ENCODE data around the gene MICALL2.

MICALL2 gene

GRCh38 chr7:1485156-1485555 is 25.9 kb upstream of the MICALL2 start:
- DNase-seq (ENCODE audit: low read depth) = no peak
- H3K4me3 ChIP-seq (ENCODE audit: low read depth, low read length) = no peak overlapping the region
- TF ChIP-seq CTCF (IDR thresholded peaks at IDR 0.05; ENCODE audit: insufficient read depth, low read depth, low read length, missing control alignments) = no peak

GRCh38 chr7:1484569-1484968 is 25.3 kb upstream of the MICALL2 start:
- no peak for DNase-seq (ENCODE audit: low read depth)
- H3K4me3 ChIP-seq (ENCODE audit: low read depth, low read length) = no peak overlapping the region
- no peak for TF ChIP-seq CTCF (IDR thresholded peaks at IDR 0.05; ENCODE audit: insufficient read depth, low read depth, low read length, missing control alignments)

DNA sequence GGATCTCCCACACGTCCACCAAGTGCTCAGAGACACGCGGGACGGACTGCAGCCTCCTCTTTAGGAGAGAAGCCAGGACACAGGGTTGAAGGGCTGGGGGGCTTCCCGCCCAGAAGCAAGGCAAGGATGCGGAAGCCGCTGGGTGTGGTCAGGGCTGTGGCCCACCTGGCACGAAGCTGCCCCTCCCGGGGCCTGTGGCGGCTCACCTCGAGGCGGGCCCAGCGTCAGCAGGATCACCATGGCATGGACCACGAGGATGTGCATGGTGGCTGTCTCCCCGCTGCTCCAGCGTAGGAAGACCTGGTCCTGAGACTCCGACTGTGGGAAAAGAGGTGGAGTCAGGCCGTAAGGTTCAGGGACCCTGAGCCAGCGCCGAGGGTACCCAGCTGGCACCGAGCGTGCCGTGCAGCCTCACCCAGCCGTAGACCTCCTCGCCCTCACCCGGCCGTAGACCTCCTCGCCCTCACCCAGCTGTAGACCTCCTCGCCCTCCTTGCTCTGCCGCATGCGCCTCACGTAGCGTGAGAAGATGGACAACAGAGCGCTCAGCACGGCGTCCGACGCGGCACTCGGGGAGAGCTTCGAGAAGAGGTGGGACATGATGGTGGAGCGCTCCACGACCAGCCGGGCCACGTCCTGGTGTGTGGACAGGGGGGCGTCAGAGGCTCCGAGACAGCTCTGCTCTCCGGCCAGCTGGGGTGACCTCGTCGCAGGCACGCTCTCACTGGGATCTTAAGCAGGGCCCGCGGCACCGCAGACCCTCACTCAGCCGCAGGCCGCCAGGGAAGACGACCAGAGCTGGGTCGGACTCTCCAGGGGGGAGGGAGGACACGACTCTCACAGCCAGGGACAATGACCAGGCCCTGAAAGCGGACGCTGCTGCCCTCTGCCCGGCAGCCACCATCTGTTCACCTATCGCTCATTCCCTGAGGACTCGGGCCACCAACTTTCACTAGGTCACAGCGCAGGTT is 24.6 kb upstream of the MICALL2 start:
- TF ChIP-seq CTCF (IDR thresholded peaks at IDR 0.05; ENCODE audit: insufficient read depth, low read depth, low read length, missing control alignments) = no peak
- H3K4me3 ChIP-seq (ENCODE audit: low read depth, low read length) = no peak overlapping the region
- DNase-seq (ENCODE audit: low read depth) = no peak

DNA sequence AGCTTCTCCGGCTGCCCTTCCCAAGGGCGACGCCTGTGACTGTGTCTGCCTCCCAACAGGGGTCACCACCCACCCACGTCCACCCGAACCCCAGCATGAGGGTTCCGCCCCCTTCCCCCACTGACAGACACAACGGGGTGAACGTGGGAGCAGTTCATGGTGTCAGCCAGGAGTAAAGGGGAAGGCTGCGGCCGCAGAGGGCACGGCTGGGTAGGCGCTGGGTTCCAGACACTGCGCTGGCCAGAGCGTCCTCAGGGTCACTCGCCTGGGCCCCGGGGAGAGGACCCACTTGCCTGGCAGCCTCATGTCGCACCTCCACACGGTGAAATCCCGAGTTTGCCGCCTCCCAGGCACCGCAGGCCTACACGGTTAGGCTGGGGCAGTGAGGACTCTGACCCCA is 23.8 kb upstream of the MICALL2 start:
- DNase-seq (ENCODE audit: low read depth) = no peak
- no peak for TF ChIP-seq CTCF (IDR thresholded peaks at IDR 0.05; ENCODE audit: insufficient read depth, low read depth, low read length, missing control alignments)
- H3K4me3 ChIP-seq (ENCODE audit: low read depth, low read length) = no peak overlapping the region

DNA sequence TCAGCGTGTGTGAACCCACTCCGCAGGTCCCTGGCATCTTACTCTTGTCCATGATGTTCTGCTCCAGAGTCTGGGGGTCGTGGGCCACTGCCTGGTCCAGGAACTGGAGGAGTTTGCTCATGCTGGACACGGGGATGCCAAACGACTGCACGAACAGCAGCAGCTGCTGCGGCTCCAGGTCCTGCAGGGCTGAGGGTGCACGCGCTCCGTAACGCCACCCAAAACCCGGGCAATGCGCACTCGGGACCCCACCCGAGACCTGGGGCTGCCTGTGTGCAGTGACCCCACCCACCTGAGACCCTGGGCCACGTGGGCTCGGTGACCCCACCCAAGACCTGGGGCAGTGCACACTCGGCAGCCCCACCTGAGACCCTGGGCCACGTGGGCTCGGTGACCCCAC is 22.0 kb upstream of the MICALL2 start:
- TF ChIP-seq CTCF (IDR thresholded peaks at IDR 0.05; ENCODE audit: insufficient read depth, low read depth, low read length, missing control alignments) = no peak
- DNase-seq (ENCODE audit: low read depth) = no peak
- no peak overlapping the region for H3K4me3 ChIP-seq (ENCODE audit: low read depth, low read length)

DNA sequence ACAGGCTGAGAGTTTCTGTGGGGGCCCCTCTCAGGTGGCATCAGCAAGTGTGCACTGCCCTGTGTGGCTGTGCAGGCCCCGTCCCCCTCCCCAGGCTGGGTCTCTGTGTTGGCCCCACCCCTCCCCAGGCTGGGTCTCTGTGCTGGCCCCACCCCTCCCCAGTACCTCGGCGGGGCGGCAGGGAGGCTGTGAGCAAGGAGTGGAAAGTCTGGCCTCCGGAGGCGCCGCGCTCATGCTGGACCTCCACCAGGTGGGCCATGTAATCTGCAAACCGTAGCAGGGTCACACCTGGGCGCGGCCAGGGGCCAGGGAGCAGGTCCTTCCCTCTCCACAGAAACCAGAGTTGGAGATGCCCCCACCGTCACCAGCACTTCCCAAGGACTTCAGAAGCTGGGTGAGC is 21.4 kb upstream of the MICALL2 start:
- no peak for DNase-seq (ENCODE audit: low read depth)
- TF ChIP-seq CTCF (IDR thresholded peaks at IDR 0.05; ENCODE audit: insufficient read depth, low read depth, low read length, missing control alignments) = no peak
- no peak overlapping the region for H3K4me3 ChIP-seq (ENCODE audit: low read depth, low read length)

Measured in GM12865 (cell line).